HCT116 (cell line): ENCODE results near the gene SUGCT. TPM values are rescaled to one million over a fixed set of nuclear protein-coding genes. Genes with fewer than 3 reads are reported as not detected.

Experiments used
- ATAC-seq: fragments of 200-7000 bp; cut with Tn5 transposase; 2 replicates; pipeline ENCODE4 v1.9.1; 2020; ENCODE audit warnings: mild to moderate bottlenecking, moderate library complexity
- BruUV-seq: library from RNA; stranded (reverse); fragments of 400-500 nt; replicated peaks from 2 replicates; lab custom pipeline; 2021; lab: Mats Ljungman, UMichigan
- CTCF ChIA-PET: fragments of 300-600 bp; sonication (Branson Sonifier 250); formaldehyde crosslinking; loops from one replicate; lab custom pipeline; 2021; ENCODE audit warnings: antibody characterized with exemption; lab: Charles Lee
- POLR2A ChIA-PET: fragments of 300-600, 350-600 bp; sonication (Branson Sonifier 250); formaldehyde crosslinking; loops from one replicate; lab custom pipeline; 2021; ENCODE audit warnings: antibody characterized with exemption; lab: Charles Lee
- RAD21 ChIA-PET, 2 experiments: fragments of 300-600 bp; sonication (Branson Sonifier 250); formaldehyde crosslinking; loops; one replicate each; lab custom pipeline; 2023; ENCODE audit warnings: low total read pairs in 2 of 2; ENCODE audit not compliant: uncharacterized antibody in 2 of 2, unreplicated experiment in 2 of 2, low non-redundant PET in 1 of 2; lab: Charles Lee
- DNase-seq: peaks from one replicate; pipeline ENCODE4 v3.0.0-alpha.2; 2010; ENCODE audit warnings: low read depth, low spot score
- H2AFZ ChIP-seq: fragments of 200-600 bp; shearing (Covaris generic), sonication (generic); 2 replicates; pipeline ENCODE4 v1.6.1; 2017; ENCODE audit warnings: low read depth, mixed run types, mixed read lengths, antibody characterized with exemption, low read length; ENCODE audit not compliant: poor library complexity, severe bottlenecking
- H3K27ac ChIP-seq: 2 replicates; pipeline ENCODE4 v1.5.1; 2012; ENCODE audit warnings: low read depth, low read length
- H3K27me3 ChIP-seq: fragments of 200-600 bp; sonication (generic); 2 replicates; pipeline ENCODE4 v1.6.1; 2016; ENCODE audit warnings: mixed run types, low read length, mixed read lengths; ENCODE audit not compliant: insufficient read depth
- H3K36me3 ChIP-seq, 2 experiments: fragments of 200-500 bp in 1 of 2; fragments of 200-600 bp in 1 of 2; sonication (Bioruptor generic) in 1 of 2; sonication (generic) in 1 of 2; 2 replicates each; pipeline versions ENCODE4 v1.5.1 to v1.6.1; 2014 to 2016; ENCODE audit warnings: low read length in 2 of 2, inconsistent platforms in 1 of 2, mixed read lengths in 1 of 2, mixed run types in 1 of 2; ENCODE audit not compliant: insufficient read depth in 2 of 2, control insufficient read depth in 1 of 2
- H3K4me1 ChIP-seq, 2 experiments: fragments of 200-600 bp in 1 of 2; sonication (generic) in 1 of 2; 2 replicates each; pipeline versions ENCODE4 v1.5.1 to v1.6.1; 2012 to 2017; ENCODE audit warnings: low read length in 2 of 2, inconsistent platforms in 1 of 2, mild to moderate bottlenecking in 1 of 2, mixed read lengths in 1 of 2, mixed run types in 1 of 2, moderate library complexity in 1 of 2; ENCODE audit not compliant: insufficient read depth in 2 of 2, control insufficient read depth in 1 of 2
- H3K4me2 ChIP-seq: fragments of 200-600 bp; sonication (generic); 2 replicates; pipeline ENCODE4 v1.6.1; 2017; ENCODE audit warnings: mixed run types, low read length, mixed read lengths
- H3K4me3 ChIP-seq, 2 experiments: fragments of 200-600 bp in 1 of 2; sonication (generic) in 1 of 2; replicated peaks in 1 of 2; 2 replicates each; pipeline ENCODE4 v1.5.1; 2011 to 2016; ENCODE audit warnings: low read length in 2 of 2, control low read depth in 1 of 2, low read depth in 1 of 2, mild to moderate bottlenecking in 1 of 2, mixed read lengths in 1 of 2, mixed run types in 1 of 2
- H3K79me2 ChIP-seq: fragments of 200-600 bp; sonication (generic); 2 replicates; pipeline ENCODE4 v1.6.1; 2017; ENCODE audit warnings: mild to moderate bottlenecking, mixed run types, low read length, moderate library complexity, mixed read lengths; ENCODE audit not compliant: insufficient read depth
- H3K9ac ChIP-seq: fragments of 200-600 bp; sonication (generic); 2 replicates; pipeline ENCODE4 v1.6.1; 2016; ENCODE audit warnings: low read length, mixed read lengths
- H3K9me2 ChIP-seq: fragments of 200-600 bp; sonication (generic), shearing (Covaris generic); 2 replicates; pipeline ENCODE4 v1.6.1; 2017; ENCODE audit warnings: mixed run types, mild to moderate bottlenecking, moderate library complexity; ENCODE audit not compliant: insufficient read depth
- H3K9me3 ChIP-seq, 2 experiments: fragments of 200-500 bp in 1 of 2; fragments of 200-600 bp in 1 of 2; sonication (Bioruptor generic) in 1 of 2; sonication (generic) in 1 of 2; 2 replicates each; pipeline ENCODE4 v1.6.1; 2014 to 2017; ENCODE audit warnings: low read length in 2 of 2, mixed read lengths in 2 of 2, inconsistent platforms in 1 of 2, low read depth in 1 of 2, mild to moderate bottlenecking in 1 of 2, mixed run types in 1 of 2, moderate library complexity in 1 of 2; ENCODE audit not compliant: control insufficient read depth in 1 of 2, insufficient read depth in 1 of 2
- H4K20me1 ChIP-seq: fragments of 200-600 bp; sonication (generic), shearing (Covaris generic); 2 replicates; pipeline ENCODE4 v1.6.1; 2017; ENCODE audit warnings: mixed run types, mild to moderate bottlenecking, moderate library complexity; ENCODE audit not compliant: insufficient read depth
- ATF3 ChIP-seq: IDR thresholded peaks from 2 replicates; pipeline ENCODE4 v1.6.1; 2012
- CBX3 ChIP-seq: IDR thresholded peaks from 2 replicates; pipeline ENCODE4 v1.6.1; 2012; ENCODE audit warnings: low read depth
- CEBPB ChIP-seq: IDR thresholded peaks from 2 replicates; pipeline ENCODE4 v1.6.1; 2012; ENCODE audit warnings: low read depth
- CTCF ChIP-seq, 3 experiments: fragments of 200-600 bp in 1 of 3; sonication (generic) in 1 of 3; IDR thresholded peaks in 2 of 3; conservative IDR thresholded peaks in 1 of 3; 2 replicates each; pipeline ENCODE4 v1.5.1; 2012 to 2017; ENCODE audit warnings: low read depth in 2 of 3, low read length in 2 of 3, antibody characterized with exemption in 1 of 3, borderline replicate concordance in 1 of 3, control low read depth in 1 of 3, mild to moderate bottlenecking in 1 of 3, mixed read lengths in 1 of 3, mixed run types in 1 of 3, moderate library complexity in 1 of 3; ENCODE audit not compliant: insufficient read depth in 1 of 3
- ELF1 ChIP-seq: IDR thresholded peaks from 2 replicates; pipeline ENCODE4 v1.6.1; 2012; ENCODE audit warnings: low read depth, borderline replicate concordance
- MAX ChIP-seq: IDR thresholded peaks from 2 replicates; pipeline ENCODE4 v1.6.1; 2012
- POLR2AphosphoS5 ChIP-seq: IDR thresholded peaks from 2 replicates; pipeline ENCODE4 v1.6.1; 2011; ENCODE audit warnings: mild to moderate bottlenecking, low read depth, low read length, moderate library complexity
- RAD21 ChIP-seq: IDR thresholded peaks from 2 replicates; pipeline ENCODE4 v1.6.1; 2012; ENCODE audit warnings: low read depth, mild to moderate bottlenecking
- REST ChIP-seq: IDR thresholded peaks from 2 replicates; pipeline ENCODE4 v1.6.1; 2012; ENCODE audit warnings: low read depth
- SIN3A ChIP-seq: IDR thresholded peaks from 2 replicates; pipeline ENCODE4 v1.6.1; 2012; ENCODE audit warnings: low read depth
- SP1 ChIP-seq: IDR thresholded peaks from 2 replicates; pipeline ENCODE4 v1.6.1; 2012; ENCODE audit warnings: low read depth
- SRF ChIP-seq: IDR thresholded peaks from 2 replicates; pipeline ENCODE4 v1.6.1; 2012; ENCODE audit warnings: low read depth
- YY1 ChIP-seq: IDR thresholded peaks from 2 replicates; pipeline ENCODE4 v1.6.1; 2011; ENCODE audit warnings: low read length, low read depth, moderate library complexity, mild to moderate bottlenecking; ENCODE audit not compliant: insufficient replicate concordance; ENCODE audit errors: extremely low read depth
- ZFX ChIP-seq: fragments of 450-650 bp; IDR thresholded peaks from 2 replicates; pipeline ENCODE4 v1.6.1; 2017
- intact Hi-C: fragments of 100-400 bp; cut with micrococcal nuclease; formaldehyde crosslinking; loops from 2 replicates; pipeline ENCODE4 v1.10.0; 2022
- total RNA-seq: library from RNA; stranded (reverse); gene quantifications from one replicate; pipeline ENCODE4 v1.2.1, GENCODE V29; 2021; ENCODE audit not compliant: unreplicated experiment

SUGCT gene
- total RNA-seq, 1 experiment from 2014 or later = 4.4 TPM

- intact Hi-C loops = no loop called here
- no peaks in the 10 kb centered on the region for H3K36me3 ChIP-seq
- TF ChIP-seq CTCF (IDR thresholded peaks at IDR 0.05 in 2 of 3, conservative IDR thresholded peaks at IDR 0.05 in 1 of 3; ENCODE audit: borderline replicate concordance in 1 of 3, insufficient read depth in 1 of 3, low read depth in 2 of 3, low read length in 2 of 3) = peak in 1 of 3 experiments; percentile 7; a peak in 1 of 6 replicates
- no peak for TF ChIP-seq ATF3
- H3K4me2 ChIP-seq = no peak overlapping the region
- no peak overlapping the region for H3K4me3 ChIP-seq
- H3K9me2 ChIP-seq = no peaks in the 10 kb centered on the region
- ATAC-seq (no peak), DNase-seq (no peak)
- ChIA-PET RAD21 (no interaction called here), POLR2A (no interaction called here), CTCF (no interaction called here)
- no TSS peak for BruUV-seq
- H3K9me3 ChIP-seq = no peaks in the 10 kb centered on the region
- H3K79me2 ChIP-seq = no peaks in the 10 kb centered on the region
- H2AFZ ChIP-seq = no peak overlapping the region
- no peak overlapping the region for H3K27ac ChIP-seq
- H3K4me1 ChIP-seq = no peaks in the 10 kb centered on the region
- no peaks in the 10 kb centered on the region for H3K27me3 ChIP-seq
- H4K20me1 ChIP-seq = no peaks in the 10 kb centered on the region
- H3K9ac ChIP-seq = no peak overlapping the region
Observed at GRCh38 chr7:40483630-40484029, 348.8 kb downstream of the SUGCT start.

- POLR2A ChIA-PET = no interaction called here
- Histone ChIP-seq H3K27me3 (no peaks in the 10 kb centered on the region), H3K27ac (no peak overlapping the region), H4K20me1 (no peaks in the 10 kb centered on the region), H3K79me2 (no peaks in the 10 kb centered on the region)
- CTCF ChIA-PET = no interaction called here
- no TSS peak for BruUV-seq
- RAD21 ChIA-PET = no interaction called here
- TF ChIP-seq REST = no peak
- TF ChIP-seq ATF3 = no peak
- TF ChIP-seq ZFX = no peak
- TF ChIP-seq YY1 = no peak
- TF ChIP-seq CEBPB = no peak
- TF ChIP-seq POLR2AphosphoS5 = no peak
- TF ChIP-seq ELF1 = no peak
- no peak for TF ChIP-seq SP1
- no peak for TF ChIP-seq SIN3A
- no peak for TF ChIP-seq SRF
- no peak; the same call in 1 of the 2 replicates for TF ChIP-seq RAD21
- no peak for TF ChIP-seq CBX3
- no peak for TF ChIP-seq MAX
- TF ChIP-seq, all 23 proteins: peak for 0
- intact Hi-C loops = no loop called here
- no peak overlapping the region for H3K4me3 ChIP-seq
- H3K36me3 ChIP-seq = no peaks in the 10 kb centered on the region
- ATAC-seq (no peak), DNase-seq (no peak)
- no peak overlapping the region for H2AFZ ChIP-seq
- no peaks in the 10 kb centered on the region for H3K9me2 ChIP-seq
- H3K9ac ChIP-seq = no peak overlapping the region
- H3K4me1 ChIP-seq = no peaks in the 10 kb centered on the region
- H3K4me2 ChIP-seq = no peak overlapping the region
- no peaks in the 10 kb centered on the region for H3K9me3 ChIP-seq
Observed at GRCh38 chr7:40489844-40490602, 355.2 kb downstream of the SUGCT start.
